HG03097 (cell line): ENCODE measurements around the gene TCEAL5.
"Not testable (repeated sequence)": the region's sequence is repeated elsewhere in the genome, so short reads cannot be mapped to it uniquely, and the experiment has no call there.

Experiments used
- ATAC-seq: cut with Tn5 transposase; IDR thresholded peaks from one replicate; pipeline ENCODE4 v1.9.1; 2021; ENCODE audit not compliant: unreplicated experiment, low FRiP score

TCEAL5 gene

DNA sequence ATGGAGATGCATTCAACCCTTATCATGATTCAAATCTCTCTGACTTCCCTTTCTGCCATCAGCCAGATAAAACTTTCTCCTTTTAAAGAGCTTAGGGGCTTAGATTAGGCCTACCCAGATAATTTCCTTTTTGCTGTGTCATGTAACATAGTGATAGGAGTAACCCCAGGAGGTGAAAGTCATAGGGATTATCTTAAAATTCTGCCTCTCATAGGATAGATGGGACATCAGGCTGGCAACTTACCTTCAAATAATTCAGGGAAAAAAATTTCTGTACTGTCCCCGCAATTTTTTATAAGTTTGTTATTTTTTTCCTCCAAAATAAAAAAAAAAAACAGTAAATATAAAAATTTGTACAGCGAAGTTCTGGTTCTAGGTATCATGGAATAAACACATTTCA is 40.9 kb downstream of the TCEAL5 start:
- not testable (repeated sequence) for ATAC-seq

GRCh38 chrX:103234869-103235268 is 41.7 kb downstream of the TCEAL5 start:
- no peak for ATAC-seq

DNA sequence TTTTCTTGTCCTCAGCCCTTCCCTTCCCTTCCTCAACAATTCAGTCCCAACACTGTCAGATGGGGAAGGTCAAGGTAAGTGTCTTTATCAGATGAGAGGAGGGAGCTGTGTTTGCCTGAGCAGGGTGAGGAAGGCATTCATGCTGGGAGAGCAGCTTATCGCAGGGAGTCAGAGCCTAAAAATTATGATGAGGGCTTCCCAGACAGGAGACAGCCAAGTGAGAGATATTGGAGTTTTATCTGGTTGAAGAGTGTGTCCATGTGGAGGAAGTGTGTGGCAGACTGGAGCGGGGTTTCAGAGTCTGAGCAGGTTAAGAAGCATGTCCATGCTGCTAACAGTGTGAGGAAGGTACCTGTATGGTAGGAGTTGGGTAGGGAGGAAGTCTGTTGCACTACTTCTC is 43.3 kb downstream of the TCEAL5 start:
- ATAC-seq = no peak

DNA sequence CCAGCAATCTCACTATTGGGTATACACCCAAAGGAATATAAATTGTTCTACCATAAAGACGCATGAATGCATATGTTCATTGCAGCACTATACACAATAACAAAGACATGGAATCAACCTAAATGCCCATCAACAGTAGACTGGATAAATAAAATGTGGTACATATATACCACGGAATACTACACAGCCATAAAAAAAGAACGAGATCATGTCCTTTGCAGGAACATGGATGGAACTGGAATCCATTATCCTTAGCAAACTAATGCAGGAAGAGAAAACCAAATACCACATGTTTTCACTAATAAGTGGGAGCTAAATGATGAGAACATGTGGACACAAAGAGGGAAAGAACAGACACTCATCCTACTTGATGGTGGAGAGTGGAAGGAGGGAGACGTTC is 50.6 kb downstream of the TCEAL5 start:
- not testable (repeated sequence) for ATAC-seq
